GM06990 (cell line): Measurements from ENCODE around the gene CHMP4A.
A peak's percentile ranks its signal among the peaks of the same experiment; 100 is the strongest.

Experiments used
- DNase-seq: peaks from one replicate; pipeline ENCODE4 v3.0.0-alpha.2; 2011; ENCODE audit not compliant: insufficient read length; ENCODE audit errors: extremely low read depth
- H3K27me3 ChIP-seq: replicated peaks from 2 replicates; pipeline ENCODE4 v1.6.0; 2011; ENCODE audit warnings: low read length; ENCODE audit not compliant: control insufficient read depth, insufficient read depth
- H3K36me3 ChIP-seq: 2 replicates; pipeline ENCODE4 v1.5.1; 2011; ENCODE audit warnings: low read length; ENCODE audit not compliant: control insufficient read depth, insufficient read depth
- H3K4me3 ChIP-seq: replicated peaks from 2 replicates; pipeline ENCODE4 v1.5.1; 2011; ENCODE audit warnings: low read depth, mild to moderate bottlenecking, control low read depth, low read length
- CTCF ChIP-seq: IDR thresholded peaks from 2 replicates; pipeline ENCODE4 v1.5.1; 2011; ENCODE audit warnings: low read length, control low read depth, mild to moderate bottlenecking, inconsistent platforms; ENCODE audit not compliant: insufficient read depth, poor library complexity, severe bottlenecking

Gene CHMP4A

GRCh38 chr14:24172871-24173281 is 40.4 kb downstream of the CHMP4A start:
- H3K36me3 ChIP-seq, result peaks cover 23% of the 10 kb centered on the region
- H3K27me3 ChIP-seq, result no peaks in the 10 kb centered on the region
- no peak for TF ChIP-seq CTCF
- H3K4me3 ChIP-seq, result peak overlapping the region; percentile 68
- no peak for DNase-seq

- no peak for TF ChIP-seq CTCF
- no peaks in the 10 kb centered on the region for H3K27me3 ChIP-seq
- H3K4me3 ChIP-seq, result peak overlapping the region; percentile 68
- DNase-seq, result no peak
- H3K36me3 ChIP-seq, result peaks cover 24% of the 10 kb centered on the region
These were observed 40.9 kb downstream of the CHMP4A start for GRCh38 chr14:24172261-24172860.

- TF ChIP-seq CTCF, result no peak
- H3K4me3 ChIP-seq, result peak within 1 kb of the TSS; percentile 68
- DNase-seq, result peak; percentile 95
- peaks cover 22% of the 10 kb centered on the region for H3K36me3 ChIP-seq
- H3K27me3 ChIP-seq, result no peaks in the 10 kb centered on the region
These were observed 41.6 kb downstream of the CHMP4A start, which contains the start of gene REC8 for GRCh38 chr14:24171422-24172260. TSS of gene REC8 (plus strand) at chr14:24172080. CDS start at chr14:24172553, 473 bp downstream.

GRCh38 chr14:24167469-24168114 is 45.7 kb downstream of the CHMP4A start:
- no peaks in the 10 kb centered on the region for H3K27me3 ChIP-seq
- DNase-seq, result no peak
- peaks cover 47% of the 10 kb centered on the region for H3K36me3 ChIP-seq
- no peak for TF ChIP-seq CTCF
- H3K4me3 ChIP-seq, result no peak overlapping the region

- no peak overlapping the region for H3K4me3 ChIP-seq
- TF ChIP-seq CTCF, result no peak
- H3K36me3 ChIP-seq, result peaks cover 47% of the 10 kb centered on the region
- no peaks in the 10 kb centered on the region for H3K27me3 ChIP-seq
- DNase-seq, result no peak
These were observed 47.5 kb downstream of the CHMP4A start for GRCh38 chr14:24165785-24166184.
